ENCODE measurements around the gene HOXA9.

Gene HOXA9

DNA sequence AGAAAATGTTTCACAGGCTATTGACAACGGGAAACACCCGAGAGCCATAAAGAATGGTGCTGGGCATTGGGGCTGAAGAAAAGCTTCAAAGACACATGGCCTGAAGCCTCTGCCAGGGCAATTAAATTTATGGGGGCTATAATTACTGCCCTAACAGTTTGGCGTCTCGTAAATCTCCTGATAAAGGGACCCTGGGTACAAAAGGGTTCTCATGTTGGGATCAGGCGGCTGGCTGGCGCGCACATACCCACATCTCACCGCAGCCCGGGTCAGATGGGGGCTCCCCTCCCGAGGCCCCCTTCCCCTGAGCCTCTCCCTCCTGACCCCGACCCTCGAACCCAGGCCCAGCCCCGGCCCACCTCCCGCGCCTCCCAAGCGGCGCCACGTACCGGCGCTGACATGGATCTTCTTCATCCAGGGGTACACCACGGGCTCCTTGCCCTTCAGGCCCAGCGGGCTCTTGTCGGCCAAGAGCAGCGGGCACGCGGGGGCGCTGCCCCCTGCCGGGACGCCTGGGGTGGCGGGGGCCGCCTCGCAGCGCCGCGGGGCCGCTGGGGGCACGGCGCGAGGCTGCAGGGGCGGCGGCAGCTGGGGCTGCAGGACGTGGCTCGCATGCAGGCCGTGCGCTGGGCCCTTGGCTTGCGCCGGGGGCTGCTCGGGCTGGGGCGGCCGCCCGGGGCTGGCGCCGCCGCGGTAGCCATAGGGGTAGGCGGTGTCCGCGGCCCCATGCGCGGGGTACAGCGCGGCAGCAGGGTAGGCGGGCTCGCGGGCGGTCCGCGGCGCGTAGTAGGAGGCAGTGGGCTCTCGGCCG lies 35.4 kb downstream of the HOXA9 start (continued):
- TF ChIP-seq GLIS2 (tag by site-specific recombination; IDR thresholded peaks at IDR 0.05) = peak; percentile 79
- TF ChIP-seq ZNF677 (tag by site-specific recombination; IDR thresholded peaks at IDR 0.05) = no peak
- no peak for TF ChIP-seq ZNF747 (tag by site-specific recombination; IDR thresholded peaks at IDR 0.05)
- no peak for TF ChIP-seq ZBTB21 (tag by site-specific recombination; IDR thresholded peaks at IDR 0.05)
- no peak for TF ChIP-seq ZNF223 (tag by site-specific recombination; IDR thresholded peaks at IDR 0.05)
- TF ChIP-seq ZNF16 (tag by site-specific recombination; IDR thresholded peaks at IDR 0.05; ENCODE audit: low read depth) = no peak
- TF ChIP-seq ZNF354C (tag by site-specific recombination; IDR thresholded peaks at IDR 0.05; ENCODE audit: borderline replicate concordance, low read depth) = no peak
- TF ChIP-seq ZNF449 (tag by site-specific recombination; IDR thresholded peaks at IDR 0.05) = no peak
- no peak for TF ChIP-seq YY2 (tag by site-specific recombination; IDR thresholded peaks at IDR 0.05)
- TF ChIP-seq ZNF610 (tag by site-specific recombination; IDR thresholded peaks at IDR 0.05; ENCODE audit: borderline replicate concordance) = 0 out of 2 replicates have a peak, but pooled peaks have one; percentile 24
- no peak for TF ChIP-seq ZNF600 (tag by site-specific recombination; IDR thresholded peaks at IDR 0.05)
- no peak for TF ChIP-seq ZNF571 (tag by site-specific recombination; IDR thresholded peaks at IDR 0.05)
- peak; percentile 83 for TF ChIP-seq PRDM4 (tag by site-specific recombination; IDR thresholded peaks at IDR 0.05)
- TF ChIP-seq WT1 (tag by site-specific recombination; IDR thresholded peaks at IDR 0.05) = peak; percentile 62; the same call in 1 of the 2 replicates
- no peak for TF ChIP-seq ZNF792 (tag by site-specific recombination; IDR thresholded peaks at IDR 0.05)
- peak; percentile 97 for TF ChIP-seq SP7 (tag by site-specific recombination; IDR thresholded peaks at IDR 0.05)
- TF ChIP-seq, protein P1, sequence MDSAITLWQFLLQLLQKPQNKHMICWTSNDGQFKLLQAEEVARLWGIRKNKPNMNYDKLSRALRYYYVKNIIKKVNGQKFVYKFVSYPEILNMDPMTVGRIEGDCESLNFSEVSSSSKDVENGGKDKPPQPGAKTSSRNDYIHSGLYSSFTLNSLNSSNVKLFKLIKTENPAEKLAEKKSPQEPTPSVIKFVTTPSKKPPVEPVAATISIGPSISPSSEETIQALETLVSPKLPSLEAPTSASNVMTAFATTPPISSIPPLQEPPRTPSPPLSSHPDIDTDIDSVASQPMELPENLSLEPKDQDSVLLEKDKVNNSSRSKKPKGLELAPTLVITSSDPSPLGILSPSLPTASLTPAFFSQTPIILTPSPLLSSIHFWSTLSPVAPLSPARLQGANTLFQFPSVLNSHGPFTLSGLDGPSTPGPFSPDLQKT (IDR thresholded peaks at IDR 0.05; ENCODE audit: borderline replicate concordance, low read depth, low read length) = no peak
- TF ChIP-seq ZNF549 (tag by site-specific recombination; IDR thresholded peaks at IDR 0.05) = no peak
- no peak for TF ChIP-seq ZNF324 (tag by site-specific recombination; IDR thresholded peaks at IDR 0.05)
- no peak for TF ChIP-seq ZBTB20 (tag by site-specific recombination; IDR thresholded peaks at IDR 0.05)
- TF ChIP-seq GFI1B (tag by site-specific recombination; IDR thresholded peaks at IDR 0.05) = 0 out of 2 replicates have a peak, but pooled peaks have one; percentile 20
- no peak for TF ChIP-seq ZNF426 (tag by site-specific recombination; IDR thresholded peaks at IDR 0.05)
- no peak for TF ChIP-seq ZNF510 (tag by site-specific recombination; IDR thresholded peaks at IDR 0.05; ENCODE audit: insufficient replicate concordance)
- no peak for TF ChIP-seq ZNF521 (tag by site-specific recombination; IDR thresholded peaks at IDR 0.05)
- no peak for TF ChIP-seq ZNF837 (tag by site-specific recombination; IDR thresholded peaks at IDR 0.05)
- TF ChIP-seq ZNF548 (tag by site-specific recombination; IDR thresholded peaks at IDR 0.05) = no peak
- TF ChIP-seq, protein P2, sequence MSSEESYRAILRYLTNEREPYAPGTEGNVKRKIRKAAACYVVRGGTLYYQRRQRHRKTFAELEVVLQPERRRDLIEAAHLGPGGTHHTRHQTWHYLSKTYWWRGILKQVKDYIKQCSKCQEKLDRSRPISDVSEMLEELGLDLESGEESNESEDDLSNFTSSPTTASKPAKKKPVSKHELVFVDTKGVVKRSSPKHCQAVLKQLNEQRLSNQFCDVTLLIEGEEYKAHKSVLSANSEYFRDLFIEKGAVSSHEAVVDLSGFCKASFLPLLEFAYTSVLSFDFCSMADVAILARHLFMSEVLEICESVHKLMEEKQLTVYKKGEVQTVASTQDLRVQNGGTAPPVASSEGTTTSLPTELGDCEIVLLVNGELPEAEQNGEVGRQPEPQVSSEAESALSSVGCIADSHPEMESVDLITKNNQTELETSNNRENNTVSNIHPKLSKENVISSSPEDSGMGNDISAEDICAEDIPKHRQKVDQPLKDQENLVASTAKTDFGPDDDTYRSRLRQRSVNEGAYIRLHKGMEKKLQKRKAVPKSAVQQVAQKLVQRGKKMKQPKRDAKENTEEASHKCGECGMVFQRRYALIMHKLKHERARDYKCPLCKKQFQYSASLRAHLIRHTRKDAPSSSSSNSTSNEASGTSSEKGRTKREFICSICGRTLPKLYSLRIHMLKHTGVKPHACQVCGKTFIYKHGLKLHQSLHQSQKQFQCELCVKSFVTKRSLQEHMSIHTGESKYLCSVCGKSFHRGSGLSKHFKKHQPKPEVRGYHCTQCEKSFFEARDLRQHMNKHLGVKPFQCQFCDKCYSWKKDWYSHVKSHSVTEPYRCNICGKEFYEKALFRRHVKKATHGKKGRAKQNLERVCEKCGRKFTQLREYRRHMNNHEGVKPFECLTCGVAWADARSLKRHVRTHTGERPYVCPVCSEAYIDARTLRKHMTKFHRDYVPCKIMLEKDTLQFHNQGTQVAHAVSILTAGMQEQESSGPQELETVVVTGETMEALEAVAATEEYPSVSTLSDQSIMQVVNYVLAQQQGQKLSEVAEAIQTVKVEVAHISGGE (tag by site-specific recombination; conservative IDR thresholded peaks at IDR 0.05; ENCODE audit: low read depth) = no peak; the same call in 1 of the 2 replicates
- no peak for TF ChIP-seq ZNF791 (tag by site-specific recombination; IDR thresholded peaks at IDR 0.05)
- peak; percentile 78 for TF ChIP-seq IKZF3 (tag by site-specific recombination; IDR thresholded peaks at IDR 0.05)
- no peak for TF ChIP-seq ZNF654 (tag by site-specific recombination; IDR thresholded peaks at IDR 0.05; ENCODE audit: low read depth)
- peak; percentile 80; the same call in 1 of the 2 replicates for TF ChIP-seq KLF10 (tag by site-specific recombination; IDR thresholded peaks at IDR 0.05)
- no peak for TF ChIP-seq ZNF112 (tag by site-specific recombination; IDR thresholded peaks at IDR 0.05)
- TF ChIP-seq ZNF157 (tag by site-specific recombination; IDR thresholded peaks at IDR 0.05) = no peak
- peak; percentile 78 for TF ChIP-seq ZXDB (tag by site-specific recombination; IDR thresholded peaks at IDR 0.05)
